Activated CD4-positive, alpha-beta T cell treated with anti-CD3 and anti-CD28 coated beads for 36 hours (primary cell): ENCODE measurements around the gene ADI1. TPM values are rescaled to one million over a fixed set of nuclear protein-coding genes. Genes with fewer than 3 reads are reported as not detected.

Experiments
- ATAC-seq: fragments of 200-7000 bp; cut with Tn5 transposase; one replicate; pipeline ENCODE4 v1.10.0; 2021; ENCODE audit warnings: mild to moderate bottlenecking, moderate library complexity
- CTCF ChIA-PET: fragments of 350-600 bp; sonication (Branson Sonifier 250); formaldehyde crosslinking; loops from one replicate; lab custom pipeline; 2021; ENCODE audit warnings: antibody characterized with exemption; lab: Charles Lee
- POLR2A ChIA-PET: fragments of 350-600 bp; sonication (Branson Sonifier 250); formaldehyde crosslinking; loops from one replicate; lab custom pipeline; 2021; ENCODE audit warnings: antibody characterized with exemption, inconsistent platforms; lab: Charles Lee
- DNase-seq: peaks from one replicate; pipeline ENCODE4 v3.0.0-alpha.2; 2020
- H3K27ac Mint-ChIP-seq: one replicate; pipeline ENCODE4 v1.8.0; 2021; ENCODE audit warnings: mixed read lengths
- H3K27me3 Mint-ChIP-seq: one replicate; pipeline ENCODE4 v1.8.0; 2021; ENCODE audit warnings: mixed read lengths
- H3K36me3 Mint-ChIP-seq: one replicate; pipeline ENCODE4 v1.8.0; 2021; ENCODE audit warnings: low read depth, mixed read lengths
- H3K4me1 Mint-ChIP-seq: one replicate; pipeline ENCODE4 v1.8.0; 2021; ENCODE audit warnings: mixed read lengths
- H3K4me3 Mint-ChIP-seq: one replicate; pipeline ENCODE4 v1.8.0; 2021; ENCODE audit warnings: mild to moderate bottlenecking, moderate library complexity, mixed read lengths
- H3K9me3 Mint-ChIP-seq: one replicate; pipeline ENCODE4 v1.8.0; 2021; ENCODE audit warnings: low read depth, mixed read lengths
- intact Hi-C, 2 experiments: fragments of 100-400 bp; cut with DNase I in 1 of 2; cut with micrococcal nuclease in 1 of 2; formaldehyde crosslinking; loops; one replicate each; pipeline versions ENCODE4 v1.14.2 to v1.15.1; 2022 to 2024; cut with DNase I, micrococcal nuclease
- total RNA-seq, 2 experiments: library from RNA; stranded (reverse); gene quantifications; one replicate each; pipeline ENCODE4 v1.2.3, GENCODE V29; 2021

Gene ADI1
- total RNA-seq, 2 experiments from 2014 or later, result 32.3 to 33.3 TPM

DNA sequence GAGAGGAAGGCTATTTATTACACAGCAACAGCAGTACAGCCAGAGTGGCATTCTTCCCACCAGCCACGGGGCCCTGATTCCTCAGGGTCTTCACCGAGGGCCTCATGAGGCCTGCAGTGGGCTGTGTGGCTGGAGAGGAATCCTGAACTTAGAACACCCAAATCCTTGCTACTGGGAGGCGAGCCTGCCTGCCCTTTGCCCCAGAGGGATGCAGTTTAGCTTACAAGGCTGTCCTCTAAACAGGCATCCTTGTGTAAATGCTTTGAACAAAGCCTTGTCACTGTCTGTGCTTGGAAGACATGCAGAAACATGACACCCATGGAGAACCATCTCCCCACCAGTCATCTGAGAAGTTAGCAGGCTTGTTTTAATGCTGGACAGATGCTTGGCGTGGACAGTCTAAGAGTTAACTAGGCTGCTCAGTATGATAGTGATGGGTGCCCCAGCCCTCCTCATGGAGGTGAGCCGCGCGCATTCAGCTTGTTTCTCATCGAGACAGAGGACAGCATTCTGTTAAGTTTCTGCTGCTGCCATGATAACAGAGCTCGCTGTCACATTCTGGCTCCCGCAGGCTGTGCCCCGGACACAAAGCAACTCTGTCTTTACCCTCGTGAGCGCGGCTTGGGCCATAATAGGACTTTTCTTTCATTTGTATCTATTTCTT lies 42.9 kb downstream of the ADI1 start:
- DNase-seq (no peak), ATAC-seq (no peak)
- Mint-ChIP-seq H3K27me3 (no peaks in the 10 kb centered on the region), H3K9me3 (no peaks in the 10 kb centered on the region), H3K4me3 (no peak overlapping the region), H3K36me3 (peaks cover 18% of the 10 kb centered on the region), H3K4me1 (peaks cover 8% of the 10 kb centered on the region), H3K27ac (no peak overlapping the region)
- intact Hi-C loops, result no loop called here
- POLR2A ChIA-PET, result no interaction called here
- CTCF ChIA-PET, result interaction anchor here (0.9 to 1.6 kb wide), 2 partner anchors 13 to 52 kb away, joined by 3 read pairs; no protein-coding TSS in a partner anchor

DNA sequence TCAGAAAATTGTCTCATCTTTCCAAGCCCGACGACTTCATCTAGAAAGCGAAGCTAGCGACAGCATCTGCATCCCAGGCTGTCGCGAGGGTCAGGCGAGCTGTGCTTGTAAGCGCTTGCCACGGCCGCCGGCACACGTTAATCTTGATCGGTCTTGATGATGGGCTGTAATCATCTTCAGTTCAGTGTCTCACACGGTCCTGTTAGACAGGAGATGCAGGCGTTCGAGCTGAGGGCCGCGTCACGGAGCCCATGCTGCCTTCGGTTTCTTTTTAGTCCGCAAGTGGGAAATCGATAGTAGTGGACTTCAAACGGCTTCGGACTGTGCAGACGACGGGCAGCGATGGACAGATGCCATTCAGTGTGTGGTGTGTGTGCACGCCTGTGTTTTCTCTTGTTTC lies 43.6 kb downstream of the ADI1 start:
- Mint-ChIP-seq H3K36me3 (peaks cover 20% of the 10 kb centered on the region), H3K9me3 (no peaks in the 10 kb centered on the region), H3K27ac (no peak overlapping the region), H3K4me1 (peaks cover 8% of the 10 kb centered on the region), H3K4me3 (no peak overlapping the region), H3K27me3 (no peaks in the 10 kb centered on the region)
- DNase-seq (no peak), ATAC-seq (no peak)
- intact Hi-C loops, result no loop called here
- POLR2A ChIA-PET, result no interaction called here
- CTCF ChIA-PET, result interaction anchor here (0.9 kb wide), 1 partner anchor 52 kb away, joined by 3 read pairs; no protein-coding TSS in a partner anchor

DNA sequence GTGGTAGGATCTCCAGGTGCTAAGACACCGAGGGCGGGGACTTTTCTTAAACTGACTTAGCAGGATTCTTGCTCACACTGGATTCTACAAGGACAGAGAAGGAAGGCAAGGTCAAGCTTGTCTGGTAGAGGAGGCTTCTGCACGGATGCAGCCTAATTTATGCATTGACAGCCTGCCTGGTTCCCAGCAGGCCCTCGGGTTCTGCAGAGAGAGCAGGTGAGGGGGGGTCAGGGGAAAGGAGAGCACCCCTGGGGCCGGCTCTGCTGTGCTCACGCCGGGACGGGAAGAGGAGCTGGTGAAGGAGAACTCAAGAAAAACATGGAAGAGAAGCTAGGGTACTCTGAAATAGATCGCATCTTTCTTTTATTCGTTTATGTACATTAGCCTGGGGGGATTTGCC lies 46.4 kb downstream of the ADI1 start:
- H3K4me1 Mint-ChIP-seq, result no peaks in the 10 kb centered on the region
- ChIA-PET POLR2A (no interaction called here), CTCF (no interaction called here)
- no peaks in the 10 kb centered on the region for H3K9me3 Mint-ChIP-seq
- DNase-seq, result no peak
- no peak overlapping the region for H3K4me3 Mint-ChIP-seq
- H3K27ac Mint-ChIP-seq, result no peak overlapping the region
- intact Hi-C loops, result no loop called here
- H3K27me3 Mint-ChIP-seq, result no peaks in the 10 kb centered on the region
- H3K36me3 Mint-ChIP-seq, result peaks cover 23% of the 10 kb centered on the region
- no peak for ATAC-seq

DNA sequence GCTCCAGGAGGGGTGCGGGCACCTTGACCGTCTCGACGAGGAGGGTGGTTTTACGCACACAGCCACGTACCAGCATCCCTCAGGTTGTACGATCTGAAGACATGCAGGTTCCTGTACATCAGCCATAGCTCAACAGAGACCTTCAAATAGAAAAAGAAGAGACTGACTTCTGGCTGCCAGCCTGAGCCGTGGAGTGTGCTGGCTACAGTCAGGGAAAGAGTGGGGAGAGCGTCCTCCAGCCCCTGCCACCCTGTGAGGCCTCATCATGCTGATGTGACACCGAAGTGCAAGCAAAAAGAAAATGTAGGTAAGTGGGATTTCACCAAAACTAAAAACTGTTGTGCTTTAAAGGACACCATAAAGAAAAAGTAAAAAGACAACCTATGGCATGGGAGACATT lies 47.0 kb downstream of the ADI1 start:
- ChIA-PET CTCF (no interaction called here), POLR2A (no interaction called here)
- Mint-ChIP-seq H3K4me1 (no peaks in the 10 kb centered on the region), H3K27me3 (no peaks in the 10 kb centered on the region), H3K4me3 (no peak overlapping the region), H3K9me3 (no peaks in the 10 kb centered on the region), H3K36me3 (peaks cover 26% of the 10 kb centered on the region), H3K27ac (no peak overlapping the region)
- intact Hi-C loops, result no loop called here
- DNase-seq, result no peak
- no peak for ATAC-seq

GRCh38 chr2:3470856-3471737 lies 48.2 kb downstream of the ADI1 start:
- no peak for ATAC-seq
- ChIA-PET POLR2A (no interaction called here), CTCF (interaction anchor here (1.8 kb wide), 1 partner anchor 47 kb away, joined by 5 read pairs; no protein-coding TSS in a partner anchor)
- Mint-ChIP-seq H3K27ac (no peak overlapping the region), H3K9me3 (no peaks in the 10 kb centered on the region), H3K4me3 (no peak overlapping the region), H3K36me3 (peaks cover 26% of the 10 kb centered on the region), H3K4me1 (no peaks in the 10 kb centered on the region), H3K27me3 (no peaks in the 10 kb centered on the region)
- intact Hi-C loops, result no loop called here
- no peak for DNase-seq

GRCh38 chr2:3470166-3470651 lies 49.1 kb downstream of the ADI1 start:
- Mint-ChIP-seq H3K36me3 (peaks cover 26% of the 10 kb centered on the region), H3K9me3 (no peaks in the 10 kb centered on the region), H3K27ac (no peak overlapping the region), H3K27me3 (no peaks in the 10 kb centered on the region), H3K4me1 (no peaks in the 10 kb centered on the region), H3K4me3 (no peak overlapping the region)
- ChIA-PET CTCF (interaction anchor here (1.8 kb wide), 1 partner anchor 46 kb away, joined by 5 read pairs; no protein-coding TSS in a partner anchor), POLR2A (no interaction called here)
- intact Hi-C loops, result no loop called here
- ATAC-seq (no peak), DNase-seq (no peak)

DNA sequence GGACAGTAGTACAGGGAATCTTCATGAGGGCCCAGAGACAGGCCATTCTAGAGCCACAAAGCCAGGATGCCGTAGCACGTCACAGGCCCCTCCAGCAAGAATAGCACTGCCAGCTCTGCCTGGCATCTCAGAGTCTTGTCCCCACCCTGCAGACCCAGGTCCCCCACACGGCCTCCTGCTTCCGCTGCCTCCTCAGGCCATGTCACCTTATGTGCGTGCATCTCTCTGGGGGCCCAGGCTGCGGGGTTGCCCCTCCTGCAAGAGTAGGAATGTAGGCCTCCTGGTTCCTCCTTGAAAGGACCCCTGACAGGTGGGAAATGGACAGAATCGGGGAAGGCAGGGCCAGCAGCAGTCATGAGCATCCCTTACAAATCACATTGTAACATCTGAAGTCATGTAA lies 49.8 kb downstream of the ADI1 start:
- no peaks in the 10 kb centered on the region for H3K27me3 Mint-ChIP-seq
- intact Hi-C loops, result no loop called here
- no peak for DNase-seq
- CTCF ChIA-PET, result interaction anchor here (0.7 to 1.8 kb wide), 2 partner anchors 46 to 47 kb away, joined by 3 to 5 read pairs; no protein-coding TSS in a partner anchor
- H3K4me3 Mint-ChIP-seq, result no peak overlapping the region
- H3K27ac Mint-ChIP-seq, result no peak overlapping the region
- H3K4me1 Mint-ChIP-seq, result no peaks in the 10 kb centered on the region
- H3K36me3 Mint-ChIP-seq, result peaks cover 25% of the 10 kb centered on the region
- POLR2A ChIA-PET, result no interaction called here
- no peak for ATAC-seq
- no peaks in the 10 kb centered on the region for H3K9me3 Mint-ChIP-seq

DNA sequence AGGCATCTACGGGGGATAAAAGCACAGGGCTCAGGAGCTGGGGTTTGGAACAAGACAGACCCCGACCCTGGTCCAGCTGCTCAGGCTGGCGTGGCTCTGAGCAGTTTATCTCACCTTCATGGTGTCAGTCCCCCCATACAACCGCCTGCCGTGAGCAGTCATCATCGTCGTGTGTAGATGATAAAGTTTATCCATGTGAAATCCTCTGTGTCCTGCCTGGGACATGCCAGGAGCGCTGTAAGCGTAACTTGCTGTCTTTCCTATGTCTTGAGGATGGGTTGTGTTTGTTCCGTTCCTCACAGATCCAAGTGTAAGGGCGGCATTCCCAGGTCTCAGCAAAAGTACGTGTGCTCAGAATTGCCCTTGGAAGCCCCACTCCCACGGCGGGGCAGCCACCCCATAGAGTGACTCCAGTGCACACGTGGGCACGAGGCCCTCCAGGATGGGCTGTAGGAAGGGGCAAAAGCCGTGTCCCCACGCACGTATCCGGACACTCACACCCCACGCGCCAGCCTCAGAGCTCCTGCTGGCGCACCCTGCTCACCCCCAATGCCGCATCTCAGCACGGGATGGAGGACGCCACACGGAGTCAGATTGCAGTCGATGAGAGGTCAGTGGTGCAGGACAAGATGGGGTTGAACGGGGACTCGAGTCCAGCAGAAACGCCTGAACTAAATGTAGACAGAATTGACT lies 50.9 kb downstream of the ADI1 start:
- CTCF ChIA-PET, result no interaction called here
- POLR2A ChIA-PET, result no interaction called here
- peaks cover 23% of the 10 kb centered on the region for H3K36me3 Mint-ChIP-seq
- H3K4me1 Mint-ChIP-seq, result no peaks in the 10 kb centered on the region
- H3K27me3 Mint-ChIP-seq, result no peaks in the 10 kb centered on the region
- DNase-seq (no peak), ATAC-seq (no peak)
- H3K4me3 Mint-ChIP-seq, result no peak overlapping the region
- intact Hi-C loops, result no loop called here
- H3K9me3 Mint-ChIP-seq, result no peaks in the 10 kb centered on the region
- no peak overlapping the region for H3K27ac Mint-ChIP-seq

- Mint-ChIP-seq H3K9me3 (no peaks in the 10 kb centered on the region), H3K36me3 (peaks cover 23% of the 10 kb centered on the region), H3K27ac (no peak overlapping the region), H3K4me1 (no peaks in the 10 kb centered on the region), H3K4me3 (no peak overlapping the region), H3K27me3 (no peaks in the 10 kb centered on the region)
- intact Hi-C loops, result no loop called here
- POLR2A ChIA-PET, result no interaction called here
- ATAC-seq (no peak), DNase-seq (no peak)
- CTCF ChIA-PET, result no interaction called here
Measured at GRCh38 chr2:3467654-3468053, 51.7 kb downstream of the ADI1 start.

DNA sequence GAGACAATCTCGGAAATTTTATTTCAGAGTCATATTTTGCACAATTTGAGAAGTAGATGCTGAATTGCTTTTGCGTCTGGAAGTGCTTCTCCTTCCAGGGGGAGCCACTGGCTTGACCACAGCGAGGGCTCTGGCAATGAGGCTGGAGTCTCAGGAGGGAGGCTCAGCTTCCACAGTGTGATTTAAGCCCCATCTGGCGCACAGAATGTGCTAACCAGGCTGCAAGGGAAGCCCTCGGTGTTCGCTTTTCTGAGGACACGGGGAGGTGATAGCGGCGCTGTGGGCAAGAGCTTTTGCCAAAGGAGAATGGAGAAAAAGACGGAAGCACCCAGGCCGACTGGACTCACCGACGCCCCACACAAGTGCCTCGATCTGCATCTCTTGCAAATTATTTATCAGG lies 52.4 kb downstream of the ADI1 start:
- H3K36me3 Mint-ChIP-seq, result peaks cover 23% of the 10 kb centered on the region
- no peaks in the 10 kb centered on the region for H3K9me3 Mint-ChIP-seq
- no peak overlapping the region for H3K27ac Mint-ChIP-seq
- CTCF ChIA-PET, result interaction anchor here (0.6 to 0.8 kb wide), 3 partner anchors 17 to 46 kb away, joined by 3 to 5 read pairs (median 4); no protein-coding TSS in a partner anchor
- DNase-seq (no peak), ATAC-seq (no peak)
- H3K4me1 Mint-ChIP-seq, result peaks cover 2% of the 10 kb centered on the region
- intact Hi-C loops, result no loop called here
- POLR2A ChIA-PET, result no interaction called here
- H3K27me3 Mint-ChIP-seq, result no peaks in the 10 kb centered on the region
- H3K4me3 Mint-ChIP-seq, result no peak overlapping the region

DNA sequence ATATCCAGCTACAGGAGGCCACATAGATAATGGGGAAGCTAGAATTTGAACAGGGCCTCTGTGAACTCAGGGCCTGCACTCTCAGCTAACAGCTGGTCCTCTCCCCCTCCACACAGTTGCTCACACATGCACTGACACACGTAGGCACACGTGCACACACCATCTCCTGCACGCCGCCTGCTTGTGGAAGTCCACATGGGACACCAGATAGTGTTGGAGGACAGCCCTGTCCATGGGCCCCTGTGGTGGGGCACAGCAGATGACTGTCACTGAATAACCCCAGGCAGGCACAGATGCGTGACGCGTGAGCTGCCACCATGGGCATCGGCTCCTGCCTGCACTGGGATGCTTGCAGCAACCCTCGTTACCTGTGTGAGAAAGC lies 52.9 kb downstream of the ADI1 start:
- DNase-seq, result no peak
- Mint-ChIP-seq H3K36me3 (peaks cover 25% of the 10 kb centered on the region), H3K27me3 (no peaks in the 10 kb centered on the region), H3K27ac (no peak overlapping the region), H3K4me1 (peaks cover 6% of the 10 kb centered on the region), H3K4me3 (no peak overlapping the region), H3K9me3 (no peaks in the 10 kb centered on the region)
- ATAC-seq, result no peak
- POLR2A ChIA-PET, result no interaction called here
- CTCF ChIA-PET, result interaction anchor here (0.6 to 0.8 kb wide), 3 partner anchors 17 to 47 kb away, joined by 3 to 5 read pairs (median 4); no protein-coding TSS in a partner anchor
- intact Hi-C loops, result no loop called here
